GM12872 (cell line): Measurements from ENCODE around the gene SLC22A17.

Experiments
- CTCF ChIP-seq: IDR thresholded peaks from 3 replicates; pipeline ENCODE4 v1.5.1; 2011; ENCODE audit warnings: low read depth, mild to moderate bottlenecking, low read length, moderate library complexity; ENCODE audit not compliant: insufficient read depth

Gene SLC22A17

GRCh38 chr14:23378612-23379220, 26.0 kb upstream of the SLC22A17 start:
- no peak for TF ChIP-seq CTCF

GRCh38 chr14:23377573-23378563, 25.2 kb upstream of the SLC22A17 start:
- no peak for TF ChIP-seq CTCF

GRCh38 chr14:23377198-23377550, 24.5 kb upstream of the SLC22A17 start:
- no peak for TF ChIP-seq CTCF

GRCh38 chr14:23376482-23377197, 24.0 kb upstream of the SLC22A17 start, which contains the start of gene CMTM5:
Gene CMTM5 (plus strand): TSS chr14:23377046. CDS start chr14:23377252, 206 bp downstream.
- no peak for TF ChIP-seq CTCF

GRCh38 chr14:23375527-23376251, 23.0 kb upstream of the SLC22A17 start:
- no peak for TF ChIP-seq CTCF

- no peak for TF ChIP-seq CTCF
These were observed 20.4 kb upstream of the SLC22A17 start for GRCh38 chr14:23373041-23373440.
